Endothelial cell of umbilical vein (primary cell): ENCODE results near the gene FTSJ3. TPM values are rescaled to one million over a fixed set of nuclear protein-coding genes. Genes with fewer than 3 reads are reported as not detected.
A peak's percentile ranks its signal among the peaks of the same experiment; 100 is the strongest.

Experiments
- Bru-seq: library from RNA; stranded (reverse); fragments of 400-500 nt; gene quantifications from one replicate; lab custom pipeline; 2021; lab: Mats Ljungman, UMichigan
- BruChase-seq, 2 experiments: library from RNA; stranded (reverse); fragments of 400-500 nt; gene quantifications; one replicate each; lab custom pipeline; 2021; lab: Mats Ljungman, UMichigan
- BruUV-seq: library from RNA; stranded (reverse); fragments of 400-500 nt; replicated peaks from 2 replicates; lab custom pipeline; 2021; lab: Mats Ljungman, UMichigan
- CTCF ChIA-PET: fragments of 300-600, 350-600 bp; sonication (Branson Sonifier 250); formaldehyde crosslinking; loops from one replicate; lab custom pipeline; 2021; ENCODE audit warnings: antibody characterized with exemption, inconsistent platforms; lab: Charles Lee
- POLR2A ChIA-PET: fragments of 300-600, 350-600 bp; sonication (Branson Sonifier 250); formaldehyde crosslinking; loops from one replicate; lab custom pipeline; 2021; ENCODE audit warnings: antibody characterized with exemption, inconsistent platforms; lab: Charles Lee
- DNase-seq: peaks from one replicate; pipeline ENCODE4 v3.0.0-alpha.2; 2011; ENCODE audit warnings: low read depth, low spot score
- FAIRE-seq: peaks from 2 replicates; lab custom pipeline; 2011; peaks lifted over from hg19 to GRCh38; lab: Jason Lieb, UNC
- H2AFZ ChIP-seq: 2 replicates; pipeline ENCODE4 v1.6.0; 2012; ENCODE audit warnings: low read depth, low read length, control low read depth, inconsistent platforms
- H3K27ac ChIP-seq: 2 replicates; pipeline ENCODE4 v1.5.1; 2011; ENCODE audit warnings: low read depth, mild to moderate bottlenecking, control low read depth, low read length, moderate library complexity; ENCODE audit not compliant: insufficient read depth
- H3K27me3 ChIP-seq, 2 experiments: 2 replicates each; pipeline versions ENCODE4 v1.6.0 to v1.6.1; 2011; ENCODE audit warnings: low read length in 2 of 2, mixed read lengths in 1 of 2; ENCODE audit not compliant: control insufficient read depth in 2 of 2, insufficient read depth in 2 of 2
- H3K36me3 ChIP-seq, 2 experiments: 2 replicates in 1 of 2; 3 replicates in 1 of 2; pipeline ENCODE4 v1.5.1; 2011; ENCODE audit warnings: low read length in 2 of 2, mild to moderate bottlenecking in 1 of 2, moderate library complexity in 1 of 2; ENCODE audit not compliant: control insufficient read depth in 2 of 2, insufficient read depth in 2 of 2; ENCODE audit errors: extremely low read depth in 1 of 2
- H3K4me1 ChIP-seq: 3 replicates; pipeline ENCODE4 v1.5.1; 2011; ENCODE audit warnings: mild to moderate bottlenecking, low read length; ENCODE audit not compliant: control insufficient read depth, insufficient read depth; ENCODE audit errors: extremely low read depth
- H3K4me2 ChIP-seq: 2 replicates; pipeline ENCODE4 v1.6.1; 2011; ENCODE audit warnings: low read length, control low read depth, mixed read lengths; ENCODE audit not compliant: insufficient read depth
- H3K4me3 ChIP-seq, 3 experiments: fragments of 200-600 bp in 1 of 3; sonication (generic), shearing (Covaris generic) in 1 of 3; replicated peaks in 1 of 3; 2 replicates each; pipeline ENCODE4 v1.5.1; 2011 to 2016; ENCODE audit warnings: control low read depth in 3 of 3, low read length in 3 of 3, mild to moderate bottlenecking in 2 of 3, inconsistent platforms in 1 of 3, low read depth in 1 of 3, moderate library complexity in 1 of 3; ENCODE audit not compliant: insufficient read depth in 1 of 3
- H3K79me2 ChIP-seq: 2 replicates; pipeline ENCODE4 v1.6.0; 2012; ENCODE audit warnings: low read length, inconsistent platforms; ENCODE audit not compliant: control insufficient read depth, insufficient read depth
- H3K9ac ChIP-seq: replicated peaks from 2 replicates; pipeline ENCODE3; 2011; ENCODE audit warnings: low read length, control low read depth; ENCODE audit not compliant: insufficient read depth; ENCODE audit errors: extremely low read depth
- H3K9me1 ChIP-seq: replicated peaks from 3 replicates; pipeline ENCODE4 v1.6.0; 2011; ENCODE audit warnings: mild to moderate bottlenecking, low read length; ENCODE audit not compliant: control insufficient read depth, insufficient read depth; ENCODE audit errors: extremely low read depth
- H3K9me3 ChIP-seq: replicated peaks from 2 replicates; pipeline ENCODE4 v1.5.1; 2012; ENCODE audit warnings: low read length, inconsistent platforms; ENCODE audit not compliant: control insufficient read depth, insufficient read depth
- H4K20me1 ChIP-seq: replicated peaks from 2 replicates; pipeline ENCODE3; 2011; ENCODE audit warnings: mild to moderate bottlenecking, low read length; ENCODE audit not compliant: control insufficient read depth, insufficient read depth; ENCODE audit errors: extremely low read depth
- EZH2 ChIP-seq: IDR thresholded peaks from 2 replicates; pipeline ENCODE4 v1.6.1; 2012; ENCODE audit warnings: borderline replicate concordance, low read depth, mild to moderate bottlenecking, moderate library complexity, low read length, inconsistent platforms; ENCODE audit not compliant: severe bottlenecking
- FOS ChIP-seq: IDR thresholded peaks from 2 replicates; pipeline ENCODE4 v1.6.1; 2011; ENCODE audit warnings: mild to moderate bottlenecking, low read length, moderate library complexity, borderline replicate concordance; ENCODE audit not compliant: insufficient read depth
- GATA2 ChIP-seq: IDR thresholded peaks from 2 replicates; pipeline ENCODE4 v1.7.0; 2011; ENCODE audit warnings: low read depth, mild to moderate bottlenecking, moderate library complexity, mixed read lengths, low read length; ENCODE audit not compliant: insufficient read length, insufficient read depth
- JUN ChIP-seq: IDR thresholded peaks from 2 replicates; pipeline ENCODE4 v1.6.1; 2011; ENCODE audit warnings: borderline replicate concordance, low read depth; ENCODE audit not compliant: insufficient read length, insufficient read depth
- MYC ChIP-seq: IDR thresholded peaks from one replicate; pipeline ENCODE4 v1.6.1; 2011; ENCODE audit warnings: mild to moderate bottlenecking, low read depth, low read length
- POLR2A ChIP-seq: IDR thresholded peaks from 2 replicates; pipeline ENCODE4 v1.6.1; 2012; ENCODE audit warnings: low read depth, mild to moderate bottlenecking, control low read depth, low read length
- POLR2AphosphoS5 ChIP-seq: IDR thresholded peaks from 2 replicates; pipeline ENCODE4 v1.6.1; 2012; ENCODE audit warnings: low read depth, mild to moderate bottlenecking, control low read depth, low read length, moderate library complexity; ENCODE audit not compliant: insufficient read depth
- dilution Hi-C: fragments of 300-500 bp; cut with MboI; formaldehyde crosslinking; loops from one replicate; pipeline ENCODE4 v1.15.0; 2019; ENCODE audit warnings: low sequenced_read_pairs; ENCODE audit not compliant: extremely low pct_ligation_motif_present
- intact Hi-C: fragments of 100-400 bp; cut with micrococcal nuclease; formaldehyde crosslinking; loops from one replicate; pipeline ENCODE4 v1.10.0; 2022
- long read RNA-seq: library from polyadenylated mRNA; stranded (forward); transcript quantifications from one replicate; pipeline ENCODE4 v2.0.0, GENCODE V29; 2021
- polyA minus RNA-seq, 3 experiments: library from RNA; depleted of rRNA, polyadenylated mRNA; stranded (reverse); fragments of >200 nt; gene quantifications; 1 replicate in 1 of 3; 2 replicates in 2 of 3; pipeline ENCODE4 v1.2.3, GENCODE V29; 2011
- polyA plus RNA-seq, 4 experiments: library from polyadenylated mRNA; depleted of rRNA in 3 of 4; stranded (reverse) in 3 of 4; unstranded in 1 of 4; fragments of >200 nt; gene quantifications; 2 replicates each; pipeline versions ENCODE4 v1.2.1 to v1.2.3, GENCODE V29; 2011 to 2012; ENCODE audit warnings: missing spikeins in 1 of 4
- total RNA-seq: library from RNA; stranded (reverse); gene quantifications from 2 replicates; pipeline ENCODE4 v1.2.3, GENCODE V29; 2021
- TF ChIP-seq, protein P1 (sequence below), 2 donors: IDR thresholded peaks; 1 replicate in 1 of 2; 2 replicates in 1 of 2; pipeline ENCODE4 v1.5.1; 2011; ENCODE audit warnings: low read length in 2 of 2, mild to moderate bottlenecking in 2 of 2, moderate library complexity in 2 of 2, control low read depth in 1 of 2, inconsistent platforms in 1 of 2, low read depth in 1 of 2; ENCODE audit not compliant: insufficient read depth in 1 of 2; ENCODE audit errors: extremely low read depth in 1 of 2
- TF ChIP-seq, protein P2 (sequence below): IDR thresholded peaks from 2 replicates; pipeline ENCODE4 v1.6.1; 2011; ENCODE audit not compliant: insufficient read depth, insufficient read length

The FTSJ3 gene, protein sequence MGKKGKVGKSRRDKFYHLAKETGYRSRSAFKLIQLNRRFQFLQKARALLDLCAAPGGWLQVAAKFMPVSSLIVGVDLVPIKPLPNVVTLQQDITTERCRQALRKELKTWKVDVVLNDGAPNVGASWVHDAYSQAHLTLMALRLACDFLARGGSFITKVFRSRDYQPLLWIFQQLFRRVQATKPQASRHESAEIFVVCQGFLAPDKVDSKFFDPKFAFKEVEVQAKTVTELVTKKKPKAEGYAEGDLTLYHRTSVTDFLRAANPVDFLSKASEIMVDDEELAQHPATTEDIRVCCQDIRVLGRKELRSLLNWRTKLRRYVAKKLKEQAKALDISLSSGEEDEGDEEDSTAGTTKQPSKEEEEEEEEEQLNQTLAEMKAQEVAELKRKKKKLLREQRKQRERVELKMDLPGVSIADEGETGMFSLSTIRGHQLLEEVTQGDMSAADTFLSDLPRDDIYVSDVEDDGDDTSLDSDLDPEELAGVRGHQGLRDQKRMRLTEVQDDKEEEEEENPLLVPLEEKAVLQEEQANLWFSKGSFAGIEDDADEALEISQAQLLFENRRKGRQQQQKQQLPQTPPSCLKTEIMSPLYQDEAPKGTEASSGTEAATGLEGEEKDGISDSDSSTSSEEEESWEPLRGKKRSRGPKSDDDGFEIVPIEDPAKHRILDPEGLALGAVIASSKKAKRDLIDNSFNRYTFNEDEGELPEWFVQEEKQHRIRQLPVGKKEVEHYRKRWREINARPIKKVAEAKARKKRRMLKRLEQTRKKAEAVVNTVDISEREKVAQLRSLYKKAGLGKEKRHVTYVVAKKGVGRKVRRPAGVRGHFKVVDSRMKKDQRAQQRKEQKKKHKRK
- total RNA-seq = 50.2 and 60.2 TPM in 2 replicates
- polyA plus RNA-seq = 27.3 and 42.1 TPM in 2 replicates
- 43.5 and 45.2 TPM in 2 replicates for polyA plus RNA-seq (2011; cell fraction: cytosol; rRNA removed)
- 84.6 and 94.4 TPM in 2 replicates for polyA plus RNA-seq (2011; cell fraction: nucleus; rRNA removed)
- 48.1 and 63.3 TPM in 2 replicates for polyA plus RNA-seq (2012)
- 53.2 and 70.8 TPM in 2 replicates for polyA minus RNA-seq
- polyA minus RNA-seq (2011; cell fraction: cytosol; rRNA and poly(A)+ RNA removed) = 41.7 TPM
- polyA minus RNA-seq (2011; cell fraction: nucleus; rRNA and poly(A)+ RNA removed) = 31.7 and 36.8 TPM in 2 replicates
- percentile 78 among the genes with signal in this experiment for Bru-seq, nascent RNA
- percentile 93 among the genes with signal in this experiment for BruChase-seq, experiment 1, labeled RNA remaining after a 6-hour chase
- BruChase-seq, experiment 2, labeled RNA remaining after a 2-hour chase = percentile 89 among the genes with signal in this experiment
- long read RNA-seq, transcript FTSJ3-201 (21 exons, 3,559 nt) = major isoform, 68 of 124 reads
- long read RNA-seq, partial matches to known transcripts = 47 of 124 reads
- long read RNA-seq, other reads (novel, unspliced or antisense) = 9 of 124 reads

- H3K27ac ChIP-seq = peak within 1 kb of the TSS; percentile 92
- ChIA-PET POLR2A (interaction anchor here (1.3 kb wide), 1 partner anchor 129 kb away, joined by 4 read pairs; no protein-coding TSS in a partner anchor), CTCF (interaction anchor here (1.1 to 1.4 kb wide), 3 partner anchors 7 to 85 kb away, joined by 3 to 4 read pairs (median 3); no protein-coding TSS in a partner anchor)
- DNase-seq (peak; percentile 97), FAIRE-seq (peak; percentile 100)
- intact Hi-C loops (loop anchor here (1.0 to 10.0 kb wide), 4 partner anchors 14 to 1252 kb away; partner anchors contain the start of genes CYB561 and DDX42), dilution Hi-C loops (no loop called here)
- H4K20me1 ChIP-seq = no peaks in the 10 kb centered on the region
- no peaks in the 10 kb centered on the region for H3K9me1 ChIP-seq
- H3K36me3 ChIP-seq = peaks cover 46 to 55% of the 10 kb centered on the region in 2 experiments
- peak within 1 kb of the TSS; percentile 60 for H2AFZ ChIP-seq
- TF ChIP-seq GATA2 (no peak), JUN (no peak), EZH2 (no peak), FOS (no peak), POLR2A (peak; percentile 77), MYC (no peak), POLR2AphosphoS5 (peak; percentile 58)
- TF ChIP-seq, protein P1, sequence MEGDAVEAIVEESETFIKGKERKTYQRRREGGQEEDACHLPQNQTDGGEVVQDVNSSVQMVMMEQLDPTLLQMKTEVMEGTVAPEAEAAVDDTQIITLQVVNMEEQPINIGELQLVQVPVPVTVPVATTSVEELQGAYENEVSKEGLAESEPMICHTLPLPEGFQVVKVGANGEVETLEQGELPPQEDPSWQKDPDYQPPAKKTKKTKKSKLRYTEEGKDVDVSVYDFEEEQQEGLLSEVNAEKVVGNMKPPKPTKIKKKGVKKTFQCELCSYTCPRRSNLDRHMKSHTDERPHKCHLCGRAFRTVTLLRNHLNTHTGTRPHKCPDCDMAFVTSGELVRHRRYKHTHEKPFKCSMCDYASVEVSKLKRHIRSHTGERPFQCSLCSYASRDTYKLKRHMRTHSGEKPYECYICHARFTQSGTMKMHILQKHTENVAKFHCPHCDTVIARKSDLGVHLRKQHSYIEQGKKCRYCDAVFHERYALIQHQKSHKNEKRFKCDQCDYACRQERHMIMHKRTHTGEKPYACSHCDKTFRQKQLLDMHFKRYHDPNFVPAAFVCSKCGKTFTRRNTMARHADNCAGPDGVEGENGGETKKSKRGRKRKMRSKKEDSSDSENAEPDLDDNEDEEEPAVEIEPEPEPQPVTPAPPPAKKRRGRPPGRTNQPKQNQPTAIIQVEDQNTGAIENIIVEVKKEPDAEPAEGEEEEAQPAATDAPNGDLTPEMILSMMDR (IDR thresholded peaks at IDR 0.05; ENCODE audit: extremely low read depth in 1 of 2, insufficient read depth in 1 of 2, low read depth in 1 of 2, low read length in 2 of 2) = peak in 1 of 2 donors; percentile 57
- TF ChIP-seq, protein P2, sequence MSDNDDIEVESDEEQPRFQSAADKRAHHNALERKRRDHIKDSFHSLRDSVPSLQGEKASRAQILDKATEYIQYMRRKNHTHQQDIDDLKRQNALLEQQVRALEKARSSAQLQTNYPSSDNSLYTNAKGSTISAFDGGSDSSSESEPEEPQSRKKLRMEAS = peak; percentile 45
- H3K79me2 ChIP-seq = peaks cover 42% of the 10 kb centered on the region
- H3K4me1 ChIP-seq = peaks cover 23% of the 10 kb centered on the region
- no peaks in the 10 kb centered on the region for H3K27me3 ChIP-seq
- no TSS peak for BruUV-seq
- H3K4me2 ChIP-seq = peak within 1 kb of the TSS; percentile 89
- H3K4me3 ChIP-seq = peak within 1 kb of the TSS; percentile 47 to 81 (median 72)
- H3K9me3 ChIP-seq = no peaks in the 10 kb centered on the region
- peak within 1 kb of the TSS; percentile 86 for H3K9ac ChIP-seq
Measured at GRCh38 chr17:63827002-63827800, at the start of gene FTSJ3, which contains the start of gene PSMC5. TSS of gene FTSJ3 (minus strand) at chr17:63827663. CDS start at chr17:63826902, 761 bp downstream. TSS of gene PSMC5 (plus strand) at chr17:63827431. CDS start at chr17:63827491, 60 bp downstream.
